Activated T-cell treated with anti-CD3 and anti-CD28 coated beads for 48 hours (primary cell): ENCODE data around the gene RNF166.

Experiments used
- DNase-seq: peaks from one replicate; pipeline ENCODE4 v3.0.0-alpha.2; 2020; ENCODE audit warnings: low read depth

The RNF166 gene

DNA sequence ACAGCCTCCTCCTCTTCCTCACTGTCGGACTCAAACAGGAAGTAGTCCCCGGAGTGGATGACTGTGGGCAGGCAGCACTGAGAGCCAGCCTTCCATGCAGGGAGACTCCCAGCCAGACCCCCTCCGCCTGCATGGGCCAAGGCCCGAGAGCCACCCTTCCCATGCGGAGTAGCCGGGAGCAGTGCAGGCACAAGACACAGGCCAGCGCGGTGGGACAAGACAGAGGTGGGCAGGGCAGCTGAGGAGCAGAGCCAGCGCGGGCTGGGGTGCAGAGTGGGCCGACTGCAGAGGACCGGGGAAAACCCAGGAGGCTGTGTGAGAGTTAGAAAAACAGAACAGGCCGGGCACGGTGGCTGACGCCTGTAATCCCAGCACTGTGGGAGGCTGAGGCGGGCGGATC is 17.7 kb upstream of the RNF166 start:
- no peak for DNase-seq

GRCh38 chr16:88723507-88723887 is 17.3 kb upstream of the RNF166 start:
- no peak for DNase-seq

- DNase-seq: no peak
Measured at GRCh38 chr16:88722784-88723506, 16.7 kb upstream of the RNF166 start.

DNA sequence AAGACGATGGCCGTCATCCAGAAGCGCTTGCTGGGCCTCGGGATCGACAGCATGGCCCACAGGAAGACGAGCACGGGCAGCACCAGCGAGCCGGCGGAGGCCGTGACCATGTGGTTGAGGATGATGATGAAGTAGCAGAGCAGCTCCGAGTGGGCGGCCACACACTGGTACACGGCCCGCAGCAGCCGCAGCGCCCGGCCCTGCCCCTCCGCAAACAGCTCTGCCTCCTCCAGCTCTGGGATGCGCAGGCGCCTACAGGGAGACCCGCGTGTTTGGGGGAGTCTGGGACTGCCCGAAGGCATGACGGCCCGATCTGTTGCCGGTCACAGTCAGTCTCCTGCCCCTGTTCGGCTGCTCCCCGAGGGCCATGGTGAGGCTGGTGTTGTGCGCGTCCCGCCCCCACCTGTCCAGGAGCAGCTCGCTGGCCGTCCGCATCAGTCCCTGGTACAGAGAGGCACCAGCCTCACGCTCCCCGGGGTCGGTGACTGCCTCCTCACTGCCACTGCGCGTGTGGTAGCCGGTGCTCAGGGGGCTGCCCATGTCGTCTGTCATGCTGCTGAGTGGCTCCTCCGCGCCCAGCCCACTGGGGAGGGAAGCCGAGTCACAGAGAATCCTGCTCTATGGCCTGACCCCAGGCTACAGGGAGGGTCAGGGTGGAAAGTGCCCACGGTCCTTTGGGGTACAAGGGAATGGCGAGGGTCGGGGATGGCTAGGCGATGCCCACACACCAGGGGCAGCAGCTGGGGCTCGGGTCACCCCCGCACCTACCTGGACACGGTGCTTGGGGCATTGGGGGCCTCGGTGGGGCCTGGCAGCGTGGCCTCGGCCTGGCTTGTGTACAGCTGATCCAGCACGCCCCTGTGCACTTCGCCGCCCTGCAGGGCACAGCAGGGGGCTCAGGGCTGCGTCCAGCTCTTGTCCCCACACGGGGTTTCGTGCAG is 15.9 kb upstream of the RNF166 start:
- no peak for DNase-seq

DNA sequence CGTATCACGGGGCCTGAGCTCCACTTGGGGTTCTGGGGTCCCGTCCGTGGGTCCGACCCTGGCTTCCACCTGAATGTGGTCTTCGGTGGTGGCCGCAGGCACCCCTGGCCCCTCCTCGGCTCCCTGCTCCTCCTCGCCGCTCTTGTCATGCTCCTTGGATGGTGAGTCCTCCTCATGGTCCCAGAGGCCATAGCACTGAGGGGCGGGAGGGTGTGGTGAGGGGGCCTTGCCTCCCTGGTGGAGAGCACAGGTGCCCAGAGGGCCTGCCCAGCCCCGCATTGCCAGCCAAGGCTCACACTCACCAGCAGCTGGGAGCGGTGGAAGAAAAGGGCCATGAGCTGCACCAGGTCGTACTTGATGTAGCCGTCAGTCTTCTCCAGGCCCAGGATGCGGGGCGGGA is 15.0 kb upstream of the RNF166 start:
- no peak for DNase-seq

GRCh38 chr16:88720396-88720970 is 14.3 kb upstream of the RNF166 start:
- DNase-seq: no peak

GRCh38 chr16:88719933-88720296 is 13.7 kb upstream of the RNF166 start:
- DNase-seq: no peak

DNA sequence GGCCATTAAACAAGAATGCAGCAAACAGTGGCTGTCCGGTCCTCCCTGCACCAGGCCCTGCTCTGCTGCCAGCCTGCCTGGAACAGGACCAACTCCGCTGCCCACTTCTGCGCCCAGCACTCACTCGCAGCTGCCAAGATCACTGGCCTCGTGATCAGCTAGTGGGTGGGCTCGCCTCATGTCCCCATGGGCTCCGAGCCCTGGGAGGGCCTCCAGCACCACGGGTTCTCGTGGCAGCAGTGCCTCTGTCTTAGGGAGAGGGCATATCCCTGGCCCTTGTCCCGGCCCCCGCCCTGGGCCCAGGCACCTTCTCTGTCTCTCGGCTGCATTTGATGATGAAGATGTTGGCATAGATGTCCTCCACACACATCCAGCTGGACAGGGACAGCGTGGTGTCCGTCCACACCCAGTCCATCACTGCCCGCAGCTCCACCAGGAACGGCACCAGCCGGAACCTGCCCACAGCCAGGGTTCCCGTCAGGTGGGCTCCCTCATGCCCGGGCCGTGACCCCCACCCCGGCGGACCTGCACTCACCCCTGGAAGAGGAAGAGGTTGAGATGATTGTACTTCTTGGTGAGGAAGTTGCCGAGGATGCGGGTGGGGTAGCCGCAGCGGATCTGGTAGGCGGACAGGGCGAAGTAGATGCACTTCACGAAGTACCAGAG is 13.2 kb upstream of the RNF166 start:
- DNase-seq: no peak

DNA sequence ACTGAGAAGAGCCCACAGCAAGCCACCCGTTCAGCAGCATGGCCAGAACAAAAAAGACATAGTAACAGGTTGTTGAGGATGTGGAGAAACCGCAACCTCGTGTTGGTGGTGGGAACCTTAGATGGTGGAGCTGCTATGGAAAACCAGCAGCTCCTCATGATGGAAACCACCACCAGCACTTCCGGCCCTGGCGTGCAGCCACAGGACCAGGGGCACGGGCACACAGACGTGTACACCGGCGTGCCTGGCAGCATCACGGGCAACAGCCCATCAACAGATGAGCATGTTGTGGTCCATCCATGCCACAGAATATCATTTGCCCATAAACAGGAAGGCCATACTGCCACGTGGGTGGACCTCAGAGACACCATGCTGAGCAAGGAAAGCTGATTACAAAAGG is 12.0 kb upstream of the RNF166 start:
- no peak for DNase-seq

DNA sequence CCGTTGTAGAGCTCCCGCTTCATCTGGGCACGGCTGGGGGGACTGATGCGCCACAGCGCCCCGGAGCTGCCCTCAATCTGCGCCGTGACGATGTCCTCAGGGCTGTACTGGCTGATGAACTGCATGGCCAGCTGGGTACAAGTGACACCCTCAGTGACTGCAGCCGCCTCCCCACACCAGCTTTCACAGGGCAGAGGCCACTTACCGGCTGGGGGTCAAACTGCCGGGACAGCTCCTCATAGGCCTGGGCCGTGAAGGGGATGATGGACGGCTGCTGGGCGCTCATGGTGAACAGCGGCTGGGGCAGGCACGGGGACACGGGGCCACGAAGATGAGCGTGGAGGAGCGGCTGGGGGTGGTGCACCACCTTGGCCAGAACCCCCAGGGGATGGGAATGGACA is 10.4 kb upstream of the RNF166 start:
- DNase-seq: no peak

GRCh38 chr16:88716201-88716600 is 10.0 kb upstream of the RNF166 start:
- DNase-seq: no peak

GRCh38 chr16:88715312-88716190 is 9.3 kb upstream of the RNF166 start:
- DNase-seq: no peak

GRCh38 chr16:88714420-88715302 is 8.5 kb upstream of the RNF166 start:
- no peak for DNase-seq

DNA sequence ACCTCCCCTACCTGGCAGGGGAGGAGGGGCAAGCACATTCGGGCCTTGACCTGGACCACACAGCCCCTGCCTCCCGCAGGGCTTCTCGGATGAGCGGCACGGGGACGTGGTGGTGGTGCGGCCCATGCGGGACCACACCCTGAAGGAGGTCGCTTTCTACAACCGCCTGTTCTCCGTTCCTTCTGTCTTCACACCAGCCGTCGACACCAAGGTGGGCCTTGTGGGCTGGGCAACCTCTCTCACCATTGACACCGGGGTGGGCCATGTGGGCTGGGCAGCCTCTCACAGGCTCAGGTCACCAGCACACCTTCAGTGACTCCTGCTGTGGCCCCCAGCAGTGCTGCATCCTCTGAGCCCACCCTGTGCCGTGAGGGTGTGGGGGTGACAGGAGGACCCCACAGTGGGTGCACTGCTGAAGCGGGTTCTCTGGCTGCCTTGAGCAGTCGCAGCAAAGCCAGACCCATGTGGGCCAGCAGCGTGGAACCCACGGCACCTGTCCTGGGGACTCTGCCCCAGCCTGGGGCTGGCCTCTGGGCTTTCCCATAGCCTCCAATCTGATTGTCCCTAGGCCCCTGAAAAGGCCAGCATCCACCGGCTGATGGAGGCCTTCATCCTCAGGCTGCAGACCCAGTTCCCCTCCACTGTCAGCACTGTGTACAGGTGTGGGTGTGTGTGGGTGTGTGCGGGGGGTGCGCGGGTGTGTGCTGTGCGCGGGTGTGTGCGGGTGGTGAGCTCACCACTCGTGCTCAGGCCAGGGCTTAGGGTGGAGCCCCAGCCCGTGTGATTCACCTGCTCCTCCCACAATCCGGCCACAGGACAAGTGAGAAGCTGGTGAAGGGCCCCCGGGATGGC is 7.6 kb upstream of the RNF166 start:
- no peak for DNase-seq

DNA sequence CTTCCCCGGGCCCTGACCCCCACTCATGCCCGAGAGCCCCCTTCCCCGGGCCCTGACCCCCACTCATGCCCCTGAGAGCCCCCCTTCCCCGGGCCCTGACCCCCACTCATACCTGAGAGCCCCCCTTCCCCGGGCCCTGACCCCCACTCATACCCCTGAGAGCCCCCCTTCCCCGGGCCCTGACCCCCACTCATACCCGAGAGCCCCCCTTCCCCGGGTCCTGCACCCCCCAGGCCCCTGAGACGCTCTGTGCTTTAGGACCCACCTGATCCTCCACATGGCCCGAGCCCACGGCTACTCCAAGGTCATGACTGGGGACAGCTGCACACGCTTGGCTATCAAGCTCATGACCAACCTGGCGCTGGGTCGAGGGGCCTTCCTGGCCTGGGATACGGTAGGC is 6.8 kb upstream of the RNF166 start:
- DNase-seq: no peak

DNA sequence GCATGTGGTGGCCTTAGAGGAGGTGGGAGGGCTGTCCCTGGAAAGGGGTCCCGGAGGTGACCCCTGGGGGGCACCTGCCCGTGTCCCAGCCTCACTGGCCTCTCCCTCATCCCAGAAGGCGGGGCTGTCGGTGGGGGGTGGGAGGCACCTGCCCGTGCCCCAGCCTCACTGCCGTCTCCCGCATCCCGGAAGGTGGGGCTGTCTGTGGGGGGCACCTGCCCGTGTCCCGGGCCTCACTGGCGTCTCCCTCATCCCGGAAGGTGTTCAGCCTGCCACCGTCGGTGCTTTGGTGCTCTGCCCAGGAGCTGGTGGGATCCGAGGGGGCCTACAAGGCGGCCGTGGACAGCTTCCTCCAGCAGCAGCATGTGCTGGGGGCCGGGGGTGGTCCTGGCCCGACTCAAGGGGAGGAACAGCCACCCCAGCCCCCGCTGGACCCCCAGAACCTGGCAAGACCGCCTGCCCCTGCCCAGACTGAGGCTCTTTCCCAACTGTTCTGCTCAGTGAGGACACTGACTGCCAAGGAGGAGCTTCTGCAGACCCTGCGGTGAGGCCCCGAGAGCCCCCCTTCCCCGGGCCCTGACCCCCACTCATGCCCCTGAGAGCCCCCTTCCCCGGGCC is 6.3 kb upstream of the RNF166 start:
- DNase-seq: no peak

DNA sequence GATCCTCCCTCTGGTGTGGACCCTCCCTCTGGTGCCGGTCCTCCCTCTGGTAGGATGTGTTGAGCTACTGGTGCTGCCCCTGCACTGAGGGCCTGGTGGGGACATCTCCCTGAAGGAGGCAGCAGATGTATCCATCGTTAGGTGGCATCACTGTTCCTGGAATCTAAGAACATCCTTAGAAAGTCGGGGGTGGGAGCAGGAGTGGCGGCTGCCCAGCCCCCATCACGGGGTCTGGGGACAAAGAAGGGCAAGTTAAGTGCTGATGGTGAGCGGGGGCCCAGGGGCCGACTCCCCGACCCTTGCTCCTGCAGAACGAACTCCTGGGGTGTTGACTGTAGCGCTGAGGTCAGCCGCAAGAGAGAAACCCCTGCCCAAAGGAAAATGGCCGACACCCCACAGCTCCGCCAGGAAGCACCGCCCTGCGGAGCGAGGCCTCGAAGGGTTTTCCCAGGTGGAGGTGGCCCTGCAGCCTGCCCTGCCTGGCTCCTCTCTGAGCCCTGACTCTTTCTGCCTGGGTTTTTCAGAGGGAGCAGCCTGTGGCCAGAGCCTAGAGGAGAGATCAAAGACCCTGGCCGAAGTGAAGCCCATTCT is 5.6 kb upstream of the RNF166 start:
- no peak for DNase-seq

- no peak for DNase-seq
Measured at GRCh38 chr16:88710556-88710955, 4.3 kb upstream of the RNF166 start.
